COLO668 (cell line): ENCODE results near the gene AAMP.

Experiments
- DNase-seq: peaks from one replicate; lab custom pipeline; 2025; ENCODE audit not compliant: unreplicated experiment; lab: John Stamatoyannopoulos, UW

AAMP gene

GRCh38 chr2:218228366-218229090, 41.4 kb downstream of the AAMP start:
- no peak for DNase-seq

GRCh38 chr2:218226903-218227302, 43.0 kb downstream of the AAMP start:
- DNase-seq: no peak

- DNase-seq: no peak
These were observed 45.8 kb downstream of the AAMP start for GRCh38 chr2:218224186-218224585.

- no peak for DNase-seq
These were observed 46.9 kb downstream of the AAMP start for GRCh38 chr2:218223046-218223445.

GRCh38 chr2:218221000-218221399, 48.9 kb downstream of the AAMP start:
- DNase-seq: no peak

GRCh38 chr2:218219934-218220333, 50.0 kb downstream of the AAMP start:
- DNase-seq: no peak

- no peak for DNase-seq
These were observed 51.4 kb downstream of the AAMP start for GRCh38 chr2:218218268-218219185.

- peak; percentile 63 for DNase-seq
These were observed 52.3 kb downstream of the AAMP start for GRCh38 chr2:218217360-218218267.

GRCh38 chr2:218216674-218217359, 53.1 kb downstream of the AAMP start, which contains the start of gene ARPC2:
TSS of gene ARPC2 (plus strand) at chr2:218217189. CDS start at chr2:218217471, 282 bp downstream.
- DNase-seq: peak; percentile 97

- no peak for DNase-seq
These were observed 53.6 kb downstream of the AAMP start for GRCh38 chr2:218216336-218216673.
